Stimulated activated CD8-positive, alpha-beta memory T cell treated with anti-CD3 and anti-CD28 coated beads, Interleukin-4, amount 100 ng/mL, for 4 hours (primary cell): Measurements from ENCODE around the gene OAS3.
"Not testable (repeated sequence)": the region's sequence is repeated elsewhere in the genome, so short reads cannot be mapped to it uniquely, and the experiment has no call there.

Experiments
- DNase-seq, 2 donors: peaks; one replicate each; pipeline ENCODE4 v3.0.0-alpha.2; 2020; ENCODE audit warnings: low read depth in 2 of 2, low spot score in 1 of 2

OAS3 gene

DNA sequence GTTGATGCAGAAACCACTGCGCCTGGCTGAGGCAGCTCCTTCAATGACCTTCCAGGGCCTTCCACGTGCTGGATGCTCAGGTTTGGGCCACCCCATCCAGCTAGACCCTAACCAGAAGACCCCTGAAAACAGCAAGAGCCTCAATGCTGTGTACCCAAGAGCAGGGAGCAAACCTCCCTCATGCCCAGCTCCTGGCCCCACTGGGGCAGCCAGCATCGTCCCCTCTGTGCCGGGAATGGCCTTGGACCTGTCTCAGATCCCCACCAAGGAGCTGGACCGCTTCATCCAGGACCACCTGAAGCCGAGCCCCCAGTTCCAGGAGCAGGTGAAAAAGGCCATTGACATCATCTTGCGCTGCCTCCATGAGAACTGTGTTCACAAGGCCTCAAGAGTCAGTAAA is 10.5 kb downstream of the OAS3 start:
- no peak for DNase-seq

DNA sequence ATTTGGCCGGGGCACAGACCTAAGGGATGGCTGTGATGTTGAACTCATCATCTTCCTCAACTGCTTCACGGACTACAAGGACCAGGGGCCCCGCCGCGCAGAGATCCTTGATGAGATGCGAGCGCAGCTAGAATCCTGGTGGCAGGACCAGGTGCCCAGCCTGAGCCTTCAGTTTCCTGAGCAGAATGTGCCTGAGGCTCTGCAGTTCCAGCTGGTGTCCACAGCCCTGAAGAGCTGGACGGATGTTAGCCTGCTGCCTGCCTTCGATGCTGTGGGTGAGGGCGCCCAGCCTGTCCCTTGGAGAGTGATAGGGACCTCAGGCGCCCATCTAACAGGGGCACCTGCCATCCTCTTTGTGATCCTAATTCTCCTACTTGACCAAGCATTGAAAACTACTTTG is 12.4 kb downstream of the OAS3 start:
- no peak for DNase-seq

DNA sequence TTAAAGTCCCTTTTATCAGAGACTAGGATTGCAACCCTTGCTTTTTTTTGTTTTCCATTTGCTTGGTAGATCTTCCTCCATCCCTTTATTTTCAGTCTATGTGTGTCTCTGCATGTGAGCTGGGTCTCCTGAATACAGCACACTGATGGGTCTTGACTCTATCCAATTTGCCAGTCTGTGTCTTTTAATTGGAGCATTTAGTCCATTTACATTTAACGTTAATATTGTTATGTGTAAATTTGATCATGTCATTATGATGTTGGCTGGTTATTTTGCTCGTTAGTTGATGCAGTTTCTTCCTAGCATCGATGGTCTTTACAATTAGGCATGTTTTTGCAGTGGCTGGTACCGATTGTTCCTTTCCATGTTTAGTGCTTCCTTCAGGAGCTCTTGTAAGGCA is 18.9 kb downstream of the OAS3 start:
- not testable (repeated sequence) for DNase-seq

DNA sequence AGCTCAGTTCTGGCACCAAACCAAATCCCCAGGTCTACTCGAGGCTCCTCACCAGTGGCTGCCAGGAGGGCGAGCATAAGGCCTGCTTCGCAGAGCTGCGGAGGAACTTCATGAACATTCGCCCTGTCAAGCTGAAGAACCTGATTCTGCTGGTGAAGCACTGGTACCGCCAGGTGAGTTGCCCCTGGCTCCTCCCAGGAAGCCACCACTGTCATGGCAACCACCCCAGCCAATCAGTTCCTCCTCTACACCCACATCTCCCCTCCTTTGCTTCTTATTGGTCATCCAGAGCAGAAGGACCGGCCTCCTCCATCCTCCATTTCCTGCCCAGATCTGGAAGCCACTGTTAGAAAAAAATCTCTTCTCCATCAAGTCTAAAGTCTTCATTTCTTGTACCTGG is 22.8 kb downstream of the OAS3 start:
- DNase-seq: no peak

DNA sequence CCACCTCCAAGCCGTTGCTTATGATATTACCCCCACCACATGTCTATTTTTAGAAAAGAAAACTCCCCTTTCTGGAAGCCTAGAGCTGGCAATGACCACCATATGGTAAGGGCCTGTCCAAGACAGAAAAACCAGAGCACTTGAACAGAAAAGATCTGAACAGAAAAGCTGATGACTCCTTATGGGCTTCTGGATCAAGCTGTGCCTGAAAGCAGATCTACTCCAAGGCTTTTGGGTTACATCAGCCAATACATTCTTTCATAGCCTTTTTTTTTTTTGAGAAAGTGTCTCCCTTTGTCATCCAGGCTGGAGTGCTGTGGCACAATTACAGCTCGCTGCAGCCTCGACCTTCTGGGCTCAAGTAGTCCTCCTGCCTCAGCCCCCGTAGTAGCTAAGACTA is 23.3 kb downstream of the OAS3 start:
- no peak for DNase-seq

DNA sequence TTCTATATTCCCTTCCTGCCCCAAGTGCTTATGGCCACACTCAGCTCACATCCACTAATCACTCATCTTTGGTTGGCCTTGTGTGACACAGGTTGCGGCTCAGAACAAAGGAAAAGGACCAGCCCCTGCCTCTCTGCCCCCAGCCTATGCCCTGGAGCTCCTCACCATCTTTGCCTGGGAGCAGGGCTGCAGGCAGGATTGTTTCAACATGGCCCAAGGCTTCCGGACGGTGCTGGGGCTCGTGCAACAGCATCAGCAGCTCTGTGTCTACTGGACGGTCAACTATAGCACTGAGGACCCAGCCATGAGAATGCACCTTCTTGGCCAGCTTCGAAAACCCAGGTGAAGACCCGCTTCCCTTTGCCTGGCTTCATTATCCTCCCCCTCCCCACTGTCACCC is 24.3 kb downstream of the OAS3 start:
- DNase-seq: no peak

DNA sequence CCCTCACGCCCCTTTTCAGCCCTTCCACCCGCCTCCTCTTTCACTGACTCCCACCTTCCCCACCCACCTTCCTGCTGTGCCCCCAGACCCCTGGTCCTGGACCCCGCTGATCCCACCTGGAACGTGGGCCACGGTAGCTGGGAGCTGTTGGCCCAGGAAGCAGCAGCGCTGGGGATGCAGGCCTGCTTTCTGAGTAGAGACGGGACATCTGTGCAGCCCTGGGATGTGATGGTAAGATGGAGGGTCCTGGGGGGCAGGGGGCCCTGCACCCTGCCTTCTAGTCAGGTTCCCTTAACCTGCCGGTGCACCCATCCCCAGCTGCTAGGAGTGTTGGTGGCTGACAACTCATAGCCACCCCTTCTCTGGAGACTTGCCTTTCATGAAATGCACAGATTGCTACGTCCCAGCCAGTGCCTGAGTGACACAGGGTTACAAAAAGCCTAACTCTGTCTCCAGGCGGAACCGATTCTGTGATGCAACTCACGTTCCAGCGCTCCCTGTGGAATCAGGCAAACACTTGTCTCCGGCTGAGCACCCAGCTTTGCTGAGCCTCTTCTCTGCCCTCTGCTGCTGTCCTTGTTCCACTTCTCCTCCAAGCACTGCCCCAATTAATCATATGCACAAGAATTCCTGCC is 25.1 kb downstream of the OAS3 start:
- no peak for DNase-seq

DNA sequence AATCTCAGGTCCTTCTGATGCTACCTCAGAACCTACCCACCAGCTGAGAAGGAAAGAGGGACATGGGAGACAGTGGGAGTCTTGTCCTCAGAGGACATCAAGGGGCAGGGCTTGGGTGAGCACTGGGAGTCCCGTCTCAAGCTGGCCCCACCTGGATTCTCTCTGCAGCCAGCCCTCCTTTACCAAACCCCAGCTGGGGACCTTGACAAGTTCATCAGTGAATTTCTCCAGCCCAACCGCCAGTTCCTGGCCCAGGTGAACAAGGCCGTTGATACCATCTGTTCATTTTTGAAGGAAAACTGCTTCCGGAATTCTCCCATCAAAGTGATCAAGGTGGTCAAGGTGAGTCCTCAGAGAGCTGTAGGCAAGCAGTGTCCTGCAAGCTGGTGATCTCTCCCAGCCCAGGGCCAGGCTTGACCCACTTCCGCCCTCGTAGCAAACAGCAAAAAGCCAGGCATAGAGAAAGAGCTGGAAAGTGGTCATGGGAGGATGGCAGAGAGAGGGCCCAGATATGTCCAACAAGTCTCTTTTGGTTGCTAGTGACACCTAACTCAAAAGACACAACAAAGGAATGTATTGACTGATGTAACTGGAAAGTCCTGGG is 25.9 kb downstream of the OAS3 start:
- DNase-seq: no peak

DNA sequence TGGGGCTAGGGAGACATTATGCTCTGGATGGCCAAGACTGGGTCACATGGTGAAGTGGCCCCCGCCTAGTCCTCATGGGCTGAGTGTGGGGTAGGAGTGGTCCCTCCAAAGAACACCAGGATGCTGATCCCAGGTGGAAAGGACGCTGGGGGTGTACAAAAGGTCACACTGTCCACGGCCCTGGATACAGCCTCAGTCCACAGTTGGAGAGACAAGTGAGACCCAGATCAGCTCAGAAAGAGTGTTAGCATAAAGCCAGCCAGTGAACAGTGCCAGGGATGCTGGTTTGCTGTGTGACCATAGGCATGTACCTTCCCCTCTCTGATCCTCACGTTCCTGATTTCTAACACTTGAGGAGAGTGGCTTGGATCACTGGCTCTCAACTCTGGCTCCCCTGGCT is 26.6 kb downstream of the OAS3 start:
- DNase-seq: no peak

DNA sequence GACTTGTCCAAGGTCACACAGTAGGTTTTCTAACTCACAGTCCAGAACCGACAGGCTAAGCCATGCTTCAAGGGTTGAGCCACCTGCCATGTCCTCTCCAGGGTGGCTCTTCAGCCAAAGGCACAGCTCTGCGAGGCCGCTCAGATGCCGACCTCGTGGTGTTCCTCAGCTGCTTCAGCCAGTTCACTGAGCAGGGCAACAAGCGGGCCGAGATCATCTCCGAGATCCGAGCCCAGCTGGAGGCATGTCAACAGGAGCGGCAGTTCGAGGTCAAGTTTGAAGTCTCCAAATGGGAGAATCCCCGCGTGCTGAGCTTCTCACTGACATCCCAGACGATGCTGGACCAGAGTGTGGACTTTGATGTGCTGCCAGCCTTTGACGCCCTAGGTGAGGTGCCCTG is 27.4 kb downstream of the OAS3 start:
- DNase-seq: no peak

DNA sequence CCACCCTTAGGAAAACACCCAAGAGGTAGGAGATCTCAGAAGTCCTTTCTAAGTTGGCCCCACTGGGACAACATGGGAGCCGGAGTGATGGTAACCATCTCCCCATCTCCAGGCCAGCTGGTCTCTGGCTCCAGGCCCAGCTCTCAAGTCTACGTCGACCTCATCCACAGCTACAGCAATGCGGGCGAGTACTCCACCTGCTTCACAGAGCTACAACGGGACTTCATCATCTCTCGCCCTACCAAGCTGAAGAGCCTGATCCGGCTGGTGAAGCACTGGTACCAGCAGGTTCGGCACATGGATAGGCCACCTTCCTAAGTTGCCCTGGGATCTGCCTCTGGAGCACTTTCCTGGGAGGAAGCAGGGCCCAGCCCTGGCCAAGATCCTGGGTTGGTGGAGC is 29.0 kb downstream of the OAS3 start:
- no peak for DNase-seq

DNA sequence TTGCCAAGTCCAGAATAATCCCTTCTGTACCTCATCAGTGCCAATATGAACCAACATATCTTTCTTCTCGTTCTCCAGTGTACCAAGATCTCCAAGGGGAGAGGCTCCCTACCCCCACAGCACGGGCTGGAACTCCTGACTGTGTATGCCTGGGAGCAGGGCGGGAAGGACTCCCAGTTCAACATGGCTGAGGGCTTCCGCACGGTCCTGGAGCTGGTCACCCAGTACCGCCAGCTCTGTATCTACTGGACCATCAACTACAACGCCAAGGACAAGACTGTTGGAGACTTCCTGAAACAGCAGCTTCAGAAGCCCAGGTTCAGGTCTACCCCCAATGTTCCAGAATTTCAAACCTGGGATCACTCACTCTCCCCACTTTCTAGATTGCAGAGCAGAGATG is 29.6 kb downstream of the OAS3 start:
- DNase-seq: no peak

DNA sequence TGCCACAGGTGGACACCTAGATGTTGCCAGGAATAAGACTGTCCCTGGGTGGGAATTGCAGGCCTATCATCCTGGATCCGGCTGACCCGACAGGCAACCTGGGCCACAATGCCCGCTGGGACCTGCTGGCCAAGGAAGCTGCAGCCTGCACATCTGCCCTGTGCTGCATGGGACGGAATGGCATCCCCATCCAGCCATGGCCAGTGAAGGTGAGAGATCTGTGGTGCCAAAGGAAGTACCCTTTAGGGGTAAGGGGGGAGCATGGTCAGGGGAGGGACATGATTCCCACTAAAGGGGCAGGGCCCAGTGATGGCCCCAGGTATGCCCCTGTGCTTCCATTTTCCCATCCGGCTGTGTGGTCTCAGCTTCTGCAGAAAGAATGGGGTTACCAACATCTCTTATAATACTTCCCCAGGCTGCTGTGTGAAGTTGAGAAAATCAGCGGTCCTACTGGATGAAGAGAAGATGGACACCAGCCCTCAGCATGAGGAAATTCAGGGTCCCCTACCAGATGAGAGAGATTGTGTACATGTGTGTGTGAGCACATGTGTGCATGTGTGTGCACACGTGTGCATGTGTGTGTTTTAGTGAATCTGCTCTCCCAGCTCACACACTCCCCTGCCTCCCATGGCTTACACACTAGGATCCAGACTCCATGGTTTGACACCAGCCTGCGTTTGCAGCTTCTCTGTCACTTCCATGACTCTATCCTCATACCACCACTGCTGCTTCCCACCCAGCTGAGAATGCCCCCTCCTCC is 31.5 kb downstream of the OAS3 start:
- no peak for DNase-seq

DNA sequence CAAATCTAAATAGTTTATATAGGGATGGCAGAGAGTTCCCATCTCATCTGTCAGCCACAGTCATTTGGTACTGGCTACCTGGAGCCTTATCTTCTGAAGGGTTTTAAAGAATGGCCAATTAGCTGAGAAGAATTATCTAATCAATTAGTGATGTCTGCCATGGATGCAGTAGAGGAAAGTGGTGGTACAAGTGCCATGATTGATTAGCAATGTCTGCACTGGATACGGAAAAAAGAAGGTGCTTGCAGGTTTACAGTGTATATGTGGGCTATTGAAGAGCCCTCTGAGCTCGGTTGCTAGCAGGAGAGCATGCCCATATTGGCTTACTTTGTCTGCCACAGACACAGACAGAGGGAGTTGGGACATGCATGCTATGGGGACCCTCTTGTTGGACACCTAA is 32.1 kb downstream of the OAS3 start:
- no peak for DNase-seq

DNA sequence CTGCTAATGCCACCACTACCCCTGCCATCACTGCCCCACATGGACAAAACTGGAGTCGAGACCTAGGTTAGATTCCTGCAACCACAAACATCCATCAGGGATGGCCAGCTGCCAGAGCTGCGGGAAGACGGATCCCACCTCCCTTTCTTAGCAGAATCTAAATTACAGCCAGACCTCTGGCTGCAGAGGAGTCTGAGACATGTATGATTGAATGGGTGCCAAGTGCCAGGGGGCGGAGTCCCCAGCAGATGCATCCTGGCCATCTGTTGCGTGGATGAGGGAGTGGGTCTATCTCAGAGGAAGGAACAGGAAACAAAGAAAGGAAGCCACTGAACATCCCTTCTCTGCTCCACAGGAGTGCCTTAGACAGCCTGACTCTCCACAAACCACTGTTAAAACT is 33.0 kb downstream of the OAS3 start:
- DNase-seq: no peak

DNA sequence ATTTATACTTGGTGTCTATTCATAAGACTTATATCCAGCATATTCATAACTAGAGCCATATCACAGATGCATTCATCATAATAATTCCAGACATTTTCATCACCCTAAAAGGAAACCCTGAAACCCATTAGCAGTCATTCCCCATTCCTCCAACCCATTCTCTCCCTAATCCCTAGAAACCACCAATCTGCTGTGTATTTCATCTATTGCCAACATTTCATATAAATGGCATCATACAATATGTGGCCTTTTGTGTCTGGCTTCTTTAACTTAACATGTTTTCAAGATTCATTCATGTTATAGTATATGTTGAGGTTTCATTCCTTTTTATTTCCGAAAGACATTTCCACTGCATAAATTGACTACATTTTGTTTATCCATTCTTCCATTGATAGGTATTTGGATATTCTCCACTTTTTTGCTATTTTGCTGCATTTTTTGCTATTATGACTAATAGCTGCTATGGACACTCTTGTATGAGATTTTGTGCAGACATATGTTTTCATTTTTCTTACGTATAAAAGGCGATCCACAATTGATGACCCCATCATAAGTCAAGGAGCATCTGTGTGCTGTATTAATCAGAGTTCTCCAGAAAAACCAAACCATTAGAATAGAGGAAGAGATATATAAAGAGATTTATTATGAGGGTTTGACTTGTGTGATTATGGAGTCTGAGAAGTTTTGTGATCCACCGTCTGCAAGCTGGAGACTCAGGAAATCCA is 34.9 kb downstream of the OAS3 start:
- DNase-seq: no peak

DNA sequence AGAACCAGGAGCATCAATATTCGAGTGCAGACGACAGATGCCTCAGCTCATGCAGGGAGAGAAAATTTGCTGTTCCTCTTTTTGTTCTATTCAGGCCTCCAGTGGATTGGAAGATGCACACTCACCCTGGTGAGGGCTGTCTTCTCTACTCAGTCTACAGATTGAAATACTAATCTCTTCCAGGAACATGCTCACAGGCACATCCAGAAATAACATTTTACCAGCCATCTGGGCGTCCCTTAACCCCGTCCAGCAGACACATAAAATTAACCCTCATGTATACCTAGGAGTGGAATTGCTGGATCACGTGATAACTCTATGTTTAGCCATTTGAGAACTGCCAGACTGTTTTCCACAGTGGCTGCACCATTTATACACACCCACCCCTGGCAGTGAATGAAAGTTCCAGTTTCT is 35.6 kb downstream of the OAS3 start:
- no peak for DNase-seq

DNA sequence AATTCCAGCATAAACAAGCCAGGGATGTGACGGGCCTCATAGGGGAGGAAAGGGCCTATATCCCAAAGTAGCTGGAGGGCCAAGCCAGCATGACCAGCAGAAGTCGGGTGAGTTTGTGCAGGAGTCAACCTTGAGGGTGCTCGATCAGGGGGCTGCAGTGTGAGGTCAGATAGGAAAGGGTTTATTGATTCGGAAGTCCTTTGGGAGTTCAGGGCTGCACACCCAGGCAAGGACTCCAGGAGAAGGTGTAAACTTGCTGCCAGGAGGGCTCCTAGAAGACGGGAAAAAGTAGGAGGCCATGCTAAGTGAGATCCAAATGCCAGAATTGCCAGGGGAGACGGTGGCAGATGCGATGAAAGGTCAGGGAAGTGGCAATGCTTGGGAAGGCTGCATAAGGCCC is 36.6 kb downstream of the OAS3 start:
- DNase-seq: no peak

DNA sequence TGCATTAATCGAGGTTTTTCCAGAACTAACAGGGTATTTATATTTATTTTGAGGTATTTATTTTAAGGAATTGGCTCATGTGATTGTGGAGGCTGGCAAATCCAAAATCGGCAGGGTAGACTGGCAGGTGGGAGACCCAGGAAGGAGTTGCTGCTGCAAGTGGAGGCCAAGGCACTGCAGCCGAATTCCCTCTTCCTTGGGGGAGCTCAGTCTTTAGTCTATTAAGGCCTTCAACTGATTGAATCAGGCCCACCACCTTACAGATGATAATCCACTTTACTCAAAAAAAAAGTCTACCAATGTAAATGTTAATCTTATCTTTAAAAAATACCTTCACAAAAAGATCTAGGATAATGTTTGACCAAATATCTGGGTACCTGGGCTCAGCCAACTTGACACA is 38.9 kb downstream of the OAS3 start:
- no peak for DNase-seq

DNA sequence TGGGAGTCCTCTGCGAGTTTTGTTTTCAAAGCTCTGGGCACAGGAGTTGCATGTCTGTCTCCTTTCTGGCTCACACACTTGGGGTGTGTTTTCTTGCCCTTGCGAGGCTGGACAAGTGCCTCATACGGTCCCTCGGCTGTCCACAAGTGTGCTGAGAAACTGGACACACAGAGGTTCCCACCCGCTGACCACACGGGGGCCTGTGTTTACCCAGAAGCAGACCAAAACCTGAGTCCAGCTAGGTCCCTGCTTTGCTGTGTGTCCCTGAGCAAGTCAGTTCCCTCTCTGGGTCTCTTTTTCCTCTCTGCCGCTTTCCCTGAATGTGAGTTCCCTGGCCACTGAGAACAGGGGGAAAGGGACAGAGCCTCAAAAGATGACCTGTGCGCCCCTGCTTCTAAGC is 39.4 kb downstream of the OAS3 start:
- DNase-seq: no peak

DNA sequence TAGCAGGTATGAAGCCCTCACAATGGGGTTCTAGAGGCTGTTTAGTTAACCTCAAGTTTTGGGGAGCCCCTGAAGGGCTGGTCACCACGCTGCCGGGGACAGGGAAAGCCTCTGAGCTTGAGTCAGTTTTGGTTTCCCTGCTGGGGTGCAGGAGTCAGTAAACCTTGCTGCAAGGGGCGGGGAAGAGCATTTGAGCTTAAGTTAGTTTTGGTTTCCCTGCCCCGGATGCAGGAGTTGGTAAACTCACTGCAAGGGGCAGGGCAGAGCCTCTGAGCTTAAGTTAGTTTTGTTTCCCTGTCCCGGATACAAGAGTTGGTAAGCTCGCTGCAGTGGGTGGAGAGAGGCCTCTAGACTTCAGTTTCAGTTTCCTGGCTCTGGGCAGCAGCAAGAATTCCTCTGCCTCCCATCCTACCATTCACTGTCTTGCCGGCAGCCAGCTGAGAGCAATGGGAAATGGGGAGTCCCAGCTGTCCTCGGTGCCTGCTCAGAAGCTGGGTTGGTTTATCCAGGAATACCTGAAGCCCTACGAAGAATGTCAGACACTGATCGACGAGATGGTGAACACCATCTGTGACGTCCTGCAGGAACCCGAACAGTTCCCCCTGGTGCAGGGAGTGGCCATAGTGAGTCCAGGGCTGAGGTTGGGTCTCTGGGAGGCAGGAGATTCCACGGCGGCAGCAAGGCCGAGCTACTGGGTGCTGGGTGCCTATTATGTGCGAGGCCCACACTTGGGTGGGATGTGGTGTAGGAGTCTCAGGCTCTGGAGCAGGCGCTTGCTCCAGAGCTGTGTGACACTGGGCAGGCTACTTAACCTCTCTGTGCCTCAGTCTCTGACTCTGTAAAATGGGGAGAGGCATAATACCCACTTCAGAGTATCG is 40.1 kb downstream of the OAS3 start, which contains the start of gene OAS2:
OAS2 (plus strand) TSS at position 357 of the 878 bp plus-strand sequence; CDS start at position 447, 90 bp downstream.
- peak; percentile 61 to 64 for DNase-seq
